8988T (cell line): ENCODE results near the gene UBE2J1.
"Not testable (repeated sequence)": the region's sequence is repeated elsewhere in the genome, so short reads cannot be mapped to it uniquely, and the experiment has no call there.

Experiments used
- DNase-seq: peaks from one replicate; pipeline ENCODE4 v3.0.0; 2011

Gene UBE2J1

DNA sequence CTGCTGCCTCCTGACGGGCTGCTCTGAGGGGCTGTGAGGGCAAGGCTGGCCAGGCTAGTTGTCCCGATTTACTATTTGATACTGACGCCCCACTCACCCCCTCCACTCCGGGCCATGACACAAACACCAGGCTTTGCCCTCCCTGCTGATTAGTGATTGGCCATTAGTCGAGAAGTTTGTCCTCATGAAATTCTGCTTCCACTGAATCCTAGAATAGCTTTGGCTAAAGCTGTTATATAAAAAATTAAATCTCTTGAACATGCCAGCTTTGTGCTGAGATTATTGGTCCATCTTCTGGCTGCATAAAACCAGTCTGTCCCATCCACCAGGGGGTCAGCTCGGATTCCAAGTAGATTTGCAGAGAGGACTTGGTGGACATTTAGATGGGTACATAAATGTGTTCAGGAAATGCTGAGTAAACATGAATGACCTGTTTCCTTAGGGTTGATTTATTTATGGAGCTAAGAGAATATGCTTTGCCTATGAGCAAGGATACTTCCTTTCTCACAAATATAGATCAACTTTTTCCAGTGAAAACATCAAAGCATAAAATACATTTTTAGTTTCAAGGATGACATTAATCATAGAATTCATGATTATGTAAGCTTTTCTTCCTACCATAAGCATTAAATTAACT is 37.2 kb downstream of the UBE2J1 start, which contains the start of gene GABRR2:
Gene GABRR2 (minus strand): TSS at position 51 of the 637 bp plus-strand sequence. CDS start 134 bp downstream, outside the sequence.
- no peak for DNase-seq

DNA sequence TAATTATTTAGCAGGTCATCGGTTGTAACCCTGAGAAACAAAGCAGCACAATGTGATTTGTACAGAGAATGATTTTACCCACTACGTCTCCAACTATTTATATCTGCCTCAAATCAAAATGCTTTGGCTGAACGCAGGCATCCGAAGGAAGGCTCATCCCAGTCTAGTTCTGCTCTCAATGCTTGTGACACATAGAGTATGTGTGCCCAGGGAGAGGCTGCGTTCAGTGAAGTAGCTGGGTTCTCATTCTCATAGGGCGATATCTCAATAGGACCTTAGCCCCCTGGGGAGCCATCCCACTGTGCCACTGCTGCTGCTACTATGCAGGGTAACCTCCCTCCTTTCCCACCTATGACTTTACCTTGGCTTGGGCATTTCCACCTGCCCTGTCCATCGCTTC is 37.8 kb downstream of the UBE2J1 start:
- DNase-seq: no peak

DNA sequence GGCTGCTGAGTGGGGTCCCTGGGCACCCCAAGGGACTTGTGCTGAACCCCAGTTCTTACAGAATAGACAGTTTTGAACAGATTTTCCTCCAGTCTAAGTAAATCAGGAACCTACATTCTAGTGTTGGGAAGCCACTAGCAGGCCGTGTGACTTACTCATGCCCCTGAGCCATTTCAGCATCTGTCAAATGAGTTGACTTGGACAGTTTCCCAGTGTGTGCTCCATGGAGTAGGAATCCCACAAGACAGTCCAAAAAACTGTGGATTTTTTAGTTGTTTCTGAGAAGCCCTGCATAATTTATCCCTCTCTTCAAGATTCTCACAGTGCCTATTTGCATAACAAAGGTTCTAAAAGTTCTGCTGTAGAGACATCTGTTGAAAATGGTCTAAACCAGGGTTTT is 39.5 kb downstream of the UBE2J1 start:
- no peak for DNase-seq

DNA sequence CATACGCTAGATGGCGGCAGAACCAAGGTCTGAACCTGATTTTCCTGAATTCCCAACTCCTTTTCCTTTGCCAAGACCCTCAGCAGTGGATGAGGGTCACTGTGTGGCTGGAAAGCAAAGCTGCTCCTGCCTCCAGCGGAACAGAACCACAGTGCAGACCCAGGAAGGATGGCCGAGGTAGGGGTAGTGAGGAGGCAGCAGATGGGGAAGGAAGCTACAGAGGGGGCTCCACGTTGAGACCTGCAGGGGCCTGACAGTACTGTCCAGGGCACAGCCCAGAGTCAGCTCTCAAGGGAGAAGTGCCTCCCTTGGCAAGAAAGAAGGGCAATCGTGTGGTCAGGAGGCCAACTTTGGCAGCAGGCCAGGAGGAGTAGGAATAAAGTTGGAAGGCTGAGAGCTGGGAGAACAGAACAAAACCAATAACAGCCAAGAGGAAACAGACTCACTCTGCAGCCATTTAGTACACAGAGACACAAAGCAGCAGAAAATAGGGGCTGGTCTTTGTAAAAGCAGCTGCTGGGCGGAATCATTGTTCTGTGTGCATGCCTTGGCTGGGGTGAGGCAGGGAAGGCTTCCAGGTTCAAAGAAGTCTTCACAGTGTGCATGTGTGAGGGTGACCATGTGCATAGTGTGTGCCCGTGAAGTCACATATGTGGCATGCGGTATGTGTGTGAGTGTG is 40.5 kb downstream of the UBE2J1 start:
- DNase-seq: no peak

DNA sequence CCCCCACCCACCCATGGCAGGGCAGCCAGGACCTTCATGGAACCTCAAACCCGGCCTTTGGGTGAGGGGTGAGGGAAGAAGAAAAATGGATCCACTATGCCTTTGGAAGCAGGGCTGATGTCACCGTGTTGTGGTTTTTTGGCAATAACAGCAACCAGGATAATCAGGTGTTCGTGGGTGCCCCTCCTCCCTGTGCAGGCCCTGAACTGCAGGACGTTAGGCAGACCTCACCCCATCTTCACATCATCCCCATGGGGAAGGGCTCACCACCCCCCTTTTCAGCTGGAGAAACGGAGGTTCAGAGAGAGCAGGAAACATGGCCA is 41.0 kb downstream of the UBE2J1 start:
- DNase-seq: no peak

DNA sequence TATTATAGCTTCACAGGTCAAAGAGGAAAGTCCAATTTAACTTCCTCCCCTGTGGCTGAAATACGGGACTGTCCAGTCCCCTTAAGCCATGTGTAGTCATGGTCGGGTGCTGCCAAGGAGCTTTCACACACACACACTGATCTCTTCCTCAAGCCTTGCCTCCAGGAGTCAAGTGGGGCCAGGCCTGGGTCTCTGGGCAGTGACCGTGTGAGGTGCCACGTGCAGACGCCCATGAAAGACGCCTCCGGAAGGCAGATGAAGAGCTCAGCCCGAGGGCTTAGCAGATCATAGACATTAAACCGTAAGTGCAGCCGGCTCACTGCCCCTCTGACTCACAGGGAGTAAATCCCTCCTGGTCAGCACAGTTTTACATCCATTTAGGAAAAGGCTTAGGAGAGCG is 41.6 kb downstream of the UBE2J1 start:
- no peak for DNase-seq

DNA sequence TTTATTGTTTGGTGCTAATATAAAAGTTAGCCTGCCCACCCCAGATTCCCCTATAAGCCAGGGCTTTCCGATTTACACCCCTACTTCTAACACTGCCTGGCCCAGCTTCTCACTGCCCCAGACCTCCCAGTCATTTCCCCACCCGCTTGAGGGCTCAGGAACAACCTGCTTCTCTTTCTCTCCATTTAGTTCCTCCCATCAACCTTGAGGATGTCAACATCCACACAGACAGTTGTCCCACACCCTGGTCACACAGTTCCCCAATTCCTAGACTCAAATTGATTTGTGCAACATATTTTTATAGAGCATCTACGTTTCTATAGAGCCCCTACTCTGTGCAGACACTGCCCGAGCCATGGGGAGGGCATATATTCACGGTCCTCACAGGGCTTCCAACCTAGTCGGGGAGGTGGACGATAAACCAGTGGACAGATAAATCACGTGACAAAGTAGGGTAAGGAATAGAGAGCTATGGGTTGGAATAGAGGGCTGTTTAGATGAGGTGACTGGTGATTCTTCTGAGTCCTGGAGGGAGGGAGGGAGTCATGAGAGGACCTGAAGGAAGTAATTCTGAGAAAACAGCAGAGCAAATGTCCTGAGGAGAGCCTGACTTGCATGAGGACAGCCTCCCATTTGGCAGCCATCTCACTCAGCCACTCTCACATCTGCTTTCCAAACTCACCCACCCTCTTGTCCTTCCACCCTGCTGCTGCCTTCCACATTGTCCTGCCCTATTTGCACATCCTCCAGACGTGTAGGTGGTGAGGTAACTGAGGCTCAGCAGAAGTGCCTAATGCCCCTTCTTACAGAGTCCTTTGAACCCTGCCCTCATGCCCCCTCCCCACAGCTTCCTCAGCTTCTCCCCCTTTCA is 43.8 kb downstream of the UBE2J1 start:
- no peak for DNase-seq

DNA sequence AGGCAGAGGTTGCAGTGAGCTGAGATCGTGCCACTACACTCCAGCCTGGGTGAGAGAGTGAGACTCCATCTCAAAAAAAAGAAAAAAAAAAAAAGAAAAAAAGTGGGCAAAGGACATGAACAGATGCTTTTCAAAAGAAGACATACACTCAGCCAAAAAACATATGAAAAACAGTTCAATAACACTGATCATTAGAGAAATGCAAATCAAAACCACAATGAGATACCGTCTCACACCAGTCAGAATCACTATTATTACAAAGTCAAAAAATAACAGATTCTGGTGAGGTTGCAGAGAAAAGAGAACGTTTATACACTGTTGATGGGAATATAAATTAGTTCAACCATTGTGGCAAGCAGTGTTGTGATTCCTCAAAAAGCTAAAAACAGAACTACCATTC is 48.0 kb downstream of the UBE2J1 start:
- not testable (repeated sequence) for DNase-seq

DNA sequence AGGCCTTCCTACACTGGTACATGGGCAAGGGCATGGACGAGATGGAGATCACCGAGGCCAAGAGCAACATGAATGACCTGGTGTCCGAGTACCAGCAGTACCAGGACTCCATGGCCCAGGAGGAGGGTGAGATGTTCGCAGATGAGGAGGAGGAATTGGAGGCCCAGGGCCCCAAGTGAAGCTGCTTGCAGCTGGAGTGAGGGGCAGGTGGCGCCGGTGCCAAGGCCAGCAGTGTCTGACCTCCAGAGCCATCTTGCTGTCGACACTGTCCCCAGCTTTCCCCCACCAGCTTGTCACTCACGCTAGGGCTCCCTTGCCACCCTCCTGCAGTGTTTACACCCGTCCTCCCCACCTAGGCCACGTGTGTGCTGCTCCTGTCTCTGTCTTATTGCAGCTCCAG is 49.6 kb downstream of the UBE2J1 start:
- DNase-seq: no peak

DNA sequence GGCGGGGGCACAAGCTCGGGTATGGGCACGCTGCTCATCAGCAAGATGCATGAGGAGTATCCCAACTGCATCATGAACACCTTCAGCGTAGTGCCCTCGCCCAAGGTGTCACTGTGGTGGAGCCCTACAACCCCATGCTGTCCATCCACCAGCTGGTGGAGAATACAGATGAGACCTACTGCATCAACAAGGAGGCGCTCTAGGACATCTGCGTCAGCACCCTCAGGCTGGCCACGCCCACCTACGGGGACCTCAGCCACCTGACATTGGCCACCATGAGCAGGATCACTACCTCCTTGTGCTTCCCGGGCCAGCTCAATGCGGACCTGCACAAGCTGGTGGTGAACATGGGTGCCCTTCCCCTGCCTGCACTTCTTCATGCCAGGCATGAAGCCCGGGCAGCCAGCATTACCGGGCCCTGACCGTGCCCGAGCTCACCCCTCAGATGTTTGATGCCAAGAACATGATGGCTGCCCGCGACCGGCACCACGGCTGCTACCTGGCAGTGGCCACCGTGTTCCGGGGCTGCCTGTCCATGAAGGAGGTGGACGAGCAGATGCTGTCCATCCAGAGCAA is 50.2 kb downstream of the UBE2J1 start:
- no peak for DNase-seq

DNA sequence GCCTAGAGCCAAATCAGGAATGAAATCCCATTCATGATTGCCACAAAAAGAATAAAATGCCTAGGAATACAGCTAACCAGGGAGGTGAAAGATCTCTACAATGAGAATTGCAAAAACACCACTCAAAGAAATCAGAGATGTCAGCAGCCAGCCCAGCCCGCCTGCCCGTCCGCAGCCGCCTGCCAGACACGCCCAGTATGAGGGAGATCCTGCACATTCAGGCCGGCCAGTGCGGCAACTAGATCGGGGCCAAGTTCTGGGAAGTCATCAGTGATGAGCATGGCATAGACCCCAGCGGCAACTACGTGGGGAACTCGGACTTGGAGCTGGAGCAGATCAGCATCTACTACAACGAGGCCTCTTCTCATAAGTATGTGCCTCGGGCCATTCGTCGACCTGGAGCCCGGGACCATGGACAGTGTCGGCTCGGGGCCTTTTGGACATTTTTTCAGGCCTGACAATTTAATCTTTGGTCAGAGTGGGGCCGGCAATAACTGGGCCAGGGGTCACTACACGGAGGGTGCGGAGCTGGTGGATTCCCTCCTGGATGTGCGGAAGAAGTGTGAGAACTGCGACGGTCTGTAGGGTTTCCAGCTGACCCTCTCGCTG is 50.8 kb downstream of the UBE2J1 start:
- no peak for DNase-seq

DNA sequence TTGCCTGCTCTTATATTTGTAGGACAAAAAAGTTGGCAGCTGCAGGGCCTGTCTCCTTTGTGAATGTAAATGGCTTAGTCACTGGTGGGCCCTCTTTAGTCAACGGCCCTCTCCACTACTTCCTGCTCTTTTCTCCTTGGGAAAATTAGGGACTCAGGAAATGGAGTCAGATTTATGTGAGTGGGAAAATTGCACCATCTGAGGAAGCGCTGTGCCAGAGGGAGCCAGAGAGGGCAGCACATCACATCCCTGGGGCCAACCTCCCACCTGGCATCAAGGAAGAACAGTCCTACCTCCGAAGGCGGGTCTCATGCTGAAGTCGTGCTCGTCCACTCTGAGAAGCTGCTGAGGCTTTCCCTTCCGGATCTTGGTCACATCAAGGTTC is 53.1 kb downstream of the UBE2J1 start:
- DNase-seq: no peak

DNA sequence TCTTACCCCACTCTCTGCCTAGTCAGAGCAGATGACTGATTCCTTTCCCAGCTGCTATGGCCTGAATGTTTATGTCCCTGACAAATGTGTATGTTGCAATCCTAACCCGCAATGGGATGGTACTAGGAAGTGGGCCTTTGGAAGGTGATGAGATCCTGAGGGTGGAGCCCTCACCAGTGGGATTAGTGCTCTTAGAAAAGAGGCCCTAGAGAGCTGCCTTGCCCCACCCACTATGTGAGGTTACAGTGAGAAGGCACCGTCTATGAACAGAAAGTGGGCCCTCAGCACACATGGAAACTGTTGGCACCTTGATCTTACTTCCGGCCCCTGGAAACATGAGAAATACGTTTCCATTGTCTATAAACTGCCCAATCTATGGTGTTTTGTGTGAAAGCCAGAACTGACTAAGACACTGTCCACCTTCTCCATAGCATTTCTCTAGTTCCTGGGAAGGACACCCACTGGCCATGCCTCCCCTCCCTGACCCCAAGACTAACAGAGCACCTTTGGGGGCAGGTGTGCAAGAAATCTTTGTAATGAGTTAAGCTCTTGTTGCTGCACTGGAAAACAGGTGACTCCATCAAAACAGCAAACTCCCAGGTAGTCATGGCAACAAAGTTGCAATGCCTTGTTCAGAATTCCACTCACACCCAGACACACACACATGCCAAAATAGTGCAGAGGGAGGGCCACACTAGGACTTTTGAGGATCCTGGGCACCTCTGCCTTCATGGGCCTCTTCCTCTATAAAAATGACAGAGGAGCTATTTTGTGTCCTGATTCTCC is 53.6 kb downstream of the UBE2J1 start:
- no peak for DNase-seq

DNA sequence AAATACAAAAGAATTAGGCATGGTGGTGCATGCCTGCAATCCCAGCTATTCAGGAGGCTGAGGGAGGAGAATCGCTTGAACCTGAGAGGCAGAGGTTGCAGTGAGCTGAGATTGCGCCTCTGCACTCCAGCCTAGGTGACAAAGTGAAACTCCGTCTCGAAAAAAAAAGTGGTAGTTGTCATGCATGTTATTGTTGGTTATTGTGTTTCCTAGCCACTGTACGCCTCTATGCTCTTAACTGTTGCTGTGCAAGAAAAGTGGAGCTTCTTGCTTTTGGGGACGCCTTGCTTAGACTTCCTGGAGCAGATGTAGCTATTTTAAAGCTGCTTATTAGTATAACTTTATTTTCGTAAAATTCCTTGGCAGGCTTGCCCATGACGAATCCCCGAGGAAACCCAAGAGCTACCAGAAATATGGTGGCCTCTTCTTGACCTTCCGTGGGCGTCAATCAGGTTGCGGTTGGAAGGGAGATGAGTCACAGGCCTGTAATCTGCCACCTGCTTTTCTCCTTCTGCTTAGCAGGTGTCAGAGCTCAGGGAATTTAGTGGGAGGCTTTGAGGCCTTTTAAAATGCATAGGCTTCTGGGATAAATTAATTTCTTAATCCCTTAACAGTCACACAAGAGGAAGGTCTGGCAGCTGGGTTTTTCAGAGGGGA is 54.7 kb downstream of the UBE2J1 start:
- DNase-seq: peak; percentile 47

DNA sequence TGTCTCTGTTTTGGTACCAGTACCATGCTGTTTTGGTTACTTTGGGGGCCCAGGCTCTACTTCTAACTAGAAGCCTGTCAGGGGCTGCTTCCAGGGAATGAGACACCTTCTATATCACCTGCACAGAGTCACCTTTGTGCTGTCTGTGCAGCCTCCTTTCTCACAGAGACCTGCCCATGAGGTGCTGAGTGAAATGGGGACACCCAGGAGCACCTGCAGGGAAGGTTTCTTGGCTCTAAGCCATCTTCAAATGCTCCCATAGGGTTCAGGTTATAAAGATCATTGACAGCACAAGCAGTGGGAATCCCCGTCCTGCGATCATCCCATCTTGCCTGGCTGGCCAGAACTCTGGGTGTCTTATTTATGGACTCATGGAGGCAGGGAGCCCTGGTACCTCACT is 56.5 kb downstream of the UBE2J1 start:
- DNase-seq: no peak

DNA sequence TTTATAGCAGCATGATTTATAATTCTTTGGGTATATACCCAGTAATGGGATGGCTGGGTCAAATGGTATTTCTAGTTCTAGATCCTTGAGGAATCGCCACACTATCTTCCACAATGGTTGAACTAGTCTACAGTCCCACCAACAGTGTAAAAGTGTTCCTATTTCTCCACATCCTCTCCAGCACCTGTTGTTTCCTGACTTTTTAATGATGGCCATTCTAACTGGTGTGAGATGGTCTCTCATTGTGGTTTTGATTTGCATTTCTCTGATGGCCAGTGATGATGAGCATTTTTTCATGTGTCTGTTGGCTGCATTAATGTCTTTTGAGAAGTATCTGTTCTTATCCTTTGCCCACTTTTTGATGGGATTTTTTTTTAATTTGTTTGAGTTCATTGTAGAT is 57.4 kb downstream of the UBE2J1 start:
- DNase-seq: not testable (repeated sequence)

DNA sequence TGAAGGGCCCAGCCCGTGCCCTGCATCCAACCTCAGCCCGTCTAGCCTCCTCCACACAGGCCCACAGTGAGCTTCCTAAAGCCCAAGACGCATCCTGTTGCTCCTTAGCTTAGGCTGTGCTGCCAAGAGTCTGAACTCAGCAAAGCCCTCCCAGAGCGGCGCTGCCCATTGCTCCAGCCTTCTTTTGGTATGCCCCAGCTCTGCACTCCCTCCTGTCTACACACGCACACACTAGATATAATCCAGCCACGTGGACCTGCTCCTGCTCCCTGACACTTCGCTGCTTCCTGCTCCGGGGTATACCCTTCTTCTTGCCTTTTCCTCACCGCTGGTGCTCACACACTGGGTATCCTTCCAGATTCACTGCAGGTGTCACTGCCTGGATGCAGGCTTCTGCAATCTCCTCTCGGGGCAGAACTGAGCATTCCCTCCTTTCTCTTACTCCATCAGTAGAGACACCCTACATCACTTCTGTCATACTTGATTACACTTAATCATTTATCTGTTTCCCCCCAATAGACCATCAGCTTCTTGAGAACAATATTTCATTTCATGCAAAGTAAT is 61.2 kb downstream of the UBE2J1 start:
- no peak for DNase-seq

DNA sequence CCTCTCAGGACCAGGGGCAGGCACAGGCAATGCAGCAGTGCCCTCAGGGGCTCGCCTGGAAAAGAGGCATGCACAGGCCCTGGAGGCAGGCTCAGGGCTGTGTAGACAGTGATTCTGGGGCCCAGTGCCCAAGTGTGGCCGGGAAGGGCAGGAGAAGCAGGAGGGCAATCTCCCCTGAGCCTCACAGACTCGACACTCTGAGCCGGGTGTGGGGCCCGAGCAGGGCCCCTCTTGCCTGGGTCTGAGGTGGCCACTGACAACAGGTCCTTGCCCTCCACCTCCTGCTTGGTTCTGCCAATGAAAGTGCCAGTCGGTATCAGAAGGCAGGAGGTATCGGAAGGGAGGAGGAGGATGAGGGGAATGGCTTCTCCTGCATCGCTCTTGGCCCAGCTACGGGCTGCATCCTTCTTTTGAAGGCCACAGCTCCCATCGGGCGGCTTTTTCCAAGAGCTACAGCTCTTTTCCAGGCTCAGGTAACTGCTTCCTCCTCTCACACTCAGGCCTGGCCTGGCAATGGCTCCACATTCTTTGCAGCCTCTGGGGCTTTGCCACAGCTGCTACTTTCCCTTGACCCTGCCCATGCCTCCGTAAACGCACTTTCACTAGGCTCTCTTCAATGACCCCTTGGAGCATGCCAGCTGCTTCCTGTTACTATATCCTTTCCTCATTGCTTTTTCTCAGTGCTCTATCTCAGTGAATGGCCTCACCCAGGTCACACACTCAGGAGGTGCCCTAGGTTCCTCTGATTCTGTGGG is 61.9 kb downstream of the UBE2J1 start:
- DNase-seq: no peak

DNA sequence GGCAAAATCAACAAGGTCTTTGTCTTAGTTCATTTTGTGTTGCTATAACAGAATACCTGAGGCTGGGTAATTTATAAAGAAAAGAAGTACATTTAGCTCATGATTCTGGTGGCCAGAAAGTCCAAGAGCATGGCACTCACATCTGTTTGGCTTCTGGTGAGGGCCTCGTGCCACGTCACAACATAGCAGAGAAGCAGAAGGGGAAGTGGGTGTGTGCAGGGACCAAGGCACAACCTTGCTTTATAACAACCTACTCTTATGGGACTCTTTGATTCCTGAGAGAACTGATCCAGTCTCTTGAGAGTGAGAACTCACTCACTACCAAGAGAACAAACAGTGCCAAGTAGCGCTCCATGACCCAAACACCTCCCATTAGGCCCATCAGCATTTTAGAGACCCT is 62.8 kb downstream of the UBE2J1 start:
- DNase-seq: no peak

DNA sequence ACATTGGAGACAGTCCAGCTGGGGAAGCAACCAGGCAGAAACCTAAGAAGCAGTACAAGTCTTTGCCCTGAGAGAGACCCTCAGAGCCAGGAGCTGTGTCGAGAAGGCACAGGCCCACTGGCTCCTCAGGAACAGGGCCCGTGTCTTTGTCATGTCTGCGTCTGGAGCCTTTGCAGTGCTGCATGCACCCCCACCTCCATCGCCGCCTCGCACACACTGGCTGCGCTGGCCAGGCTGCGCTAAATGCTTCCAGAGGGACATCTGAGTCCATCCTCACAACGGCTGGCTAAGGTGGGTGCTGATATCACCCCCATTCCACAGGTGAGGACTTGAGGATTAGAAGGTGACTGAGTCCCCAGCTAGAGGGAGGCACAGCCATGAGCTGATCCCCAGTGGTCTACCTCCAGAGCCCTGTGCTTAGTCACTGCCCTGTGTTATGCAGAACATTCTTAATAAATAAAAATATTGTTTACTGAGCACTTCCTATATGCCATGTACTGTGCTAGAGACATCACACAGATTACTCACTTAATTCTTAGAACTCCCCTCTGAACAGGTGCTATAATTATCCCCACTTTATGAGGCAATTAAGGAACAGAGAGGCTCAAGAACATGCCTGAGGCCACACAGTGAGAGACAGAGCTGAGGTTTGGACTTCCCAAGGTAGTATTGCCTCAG is 65.0 kb downstream of the UBE2J1 start:
- DNase-seq: no peak
